HepG2 (cell line): Measurements from ENCODE around the gene FUT6. TPM values are rescaled to one million over a fixed set of nuclear protein-coding genes. Genes with fewer than 3 reads are reported as not detected.

Experiments used
- CREM ChIP-seq, 2 experiments: sonication (generic) in 1 of 2; formaldehyde crosslinking in 1 of 2; IDR thresholded peaks; 2 replicates each; pipeline versions ENCODE4 v1.4.0 to v1.6.1; 2016 to 2020; ENCODE audit warnings: antibody characterized with exemption in 1 of 2, mild to moderate bottlenecking in 1 of 2, missing genetic modification reagents in 1 of 2
- EZH2 ChIP-seq: conservative IDR thresholded peaks from 2 replicates; pipeline ENCODE4 v1.6.1; 2012; ENCODE audit warnings: mild to moderate bottlenecking, low read depth, low read length, moderate library complexity
- FOXK1 ChIP-seq: sonication (generic); formaldehyde crosslinking; IDR thresholded peaks from 2 replicates; pipeline ENCODE4 v1.4.0; 2020; ENCODE audit warnings: low read depth, missing genetic modification reagents, borderline replicate concordance
- GATAD2A ChIP-seq: IDR thresholded peaks from 2 replicates; pipeline ENCODE4 v1.6.1; 2016
- HIVEP1 ChIP-seq: sonication (generic); formaldehyde crosslinking; IDR thresholded peaks from 2 replicates; pipeline ENCODE4 v1.4.0; 2020; ENCODE audit warnings: mild to moderate bottlenecking, missing genetic modification reagents
- HNRNPL ChIP-seq: fragments of 200-400 bp; formaldehyde crosslinking; IDR thresholded peaks from 2 replicates; pipeline ENCODE4 v1.6.1; 2017; ENCODE audit warnings: mild to moderate bottlenecking, low read depth, low read length
- KDM5B ChIP-seq: sonication (generic); formaldehyde crosslinking; IDR thresholded peaks from 2 replicates; pipeline ENCODE4 v1.4.0; 2020; ENCODE audit warnings: missing genetic modification reagents, mild to moderate bottlenecking, borderline replicate concordance
- POLR2G ChIP-seq: fragments of 200-400 bp; formaldehyde crosslinking; IDR thresholded peaks from 2 replicates; pipeline ENCODE4 v1.6.1; 2018; ENCODE audit warnings: mild to moderate bottlenecking, low read depth, low read length, moderate library complexity
- REL ChIP-seq: sonication (generic); formaldehyde crosslinking; conservative IDR thresholded peaks from 2 replicates; pipeline ENCODE4 v1.8.0; 2022; ENCODE audit warnings: mild to moderate bottlenecking, missing genetic modification reagents, moderate library complexity
- THAP11 ChIP-seq: IDR thresholded peaks from 2 replicates; pipeline ENCODE4 v1.6.1; 2016; ENCODE audit warnings: missing biosample characterization, missing genetic modification reagents
- ZNF44 ChIP-seq: sonication (generic); formaldehyde crosslinking; IDR thresholded peaks from 2 replicates; pipeline ENCODE4 v1.5.1; 2020; ENCODE audit warnings: mild to moderate bottlenecking, missing genetic modification reagents
- polyA plus RNA-seq, 8 experiments: library from polyadenylated mRNA; depleted of rRNA in 3 of 8; stranded (reverse) in 7 of 8; unstranded in 1 of 8; fragments of >200 nt; fragmentation: Illumina TruSeq in 4 of 8; extraction: Trizol in 4 of 8; gene quantifications; 2 replicates each; pipeline versions ENCODE4 v1.2.1 to v1.2.3, GENCODE V29; 2011 to 2016; ENCODE audit warnings: low read depth in 4 of 8, missing spikeins in 1 of 8, mixed read lengths in 1 of 8; ENCODE audit not compliant: insufficient read depth in 1 of 8
- total RNA-seq, 5 experiments: library from RNA; depleted of rRNA; stranded (reverse); fragments of >200 nt; fragmentation: Illumina TruSeq; extraction: Trizol; gene quantifications; 2 replicates each; pipeline ENCODE4 v1.2.3, GENCODE V29; 2016; ENCODE audit warnings: low read depth in 1 of 5
- TF ChIP-seq, protein P1 (sequence below): sonication (generic); formaldehyde crosslinking; IDR thresholded peaks from 2 replicates; pipeline ENCODE4 v1.9.0; 2021; ENCODE audit warnings: mild to moderate bottlenecking, missing genetic modification reagents
- TF ChIP-seq, protein P2 (sequence below), 2 experiments: sonication (generic) in 1 of 2; formaldehyde crosslinking in 1 of 2; IDR thresholded peaks; 2 replicates each; pipeline versions ENCODE4 v1.4.0 to v1.6.1; 2018 to 2020; ENCODE audit warnings: missing genetic modification reagents in 2 of 2, borderline replicate concordance in 1 of 2, low read depth in 1 of 2, mild to moderate bottlenecking in 1 of 2, missing biosample characterization in 1 of 2
- TF ChIP-seq, protein P3 (sequence below): IDR thresholded peaks from 2 replicates; pipeline ENCODE4 v1.6.1; 2012; ENCODE audit warnings: inconsistent platforms
- TF ChIP-seq, protein P4 (sequence below): sonication (generic); formaldehyde crosslinking; IDR thresholded peaks from 2 replicates; pipeline ENCODE4 v1.8.1; 2023; ENCODE audit warnings: mild to moderate bottlenecking, moderate library complexity, missing genetic modification reagents
- TF ChIP-seq, protein P5 (sequence below): sonication (generic); formaldehyde crosslinking; IDR thresholded peaks from 2 replicates; pipeline ENCODE4 v1.4.0; 2020; ENCODE audit warnings: mild to moderate bottlenecking, missing genetic modification reagents

FUT6 gene
- total and polyA plus RNA-seq, 2 of the 13 experiments (the other 11 are each of a cell fraction or from before 2014, with no cell fraction given): 8.2 to 27.7 TPM

DNA sequence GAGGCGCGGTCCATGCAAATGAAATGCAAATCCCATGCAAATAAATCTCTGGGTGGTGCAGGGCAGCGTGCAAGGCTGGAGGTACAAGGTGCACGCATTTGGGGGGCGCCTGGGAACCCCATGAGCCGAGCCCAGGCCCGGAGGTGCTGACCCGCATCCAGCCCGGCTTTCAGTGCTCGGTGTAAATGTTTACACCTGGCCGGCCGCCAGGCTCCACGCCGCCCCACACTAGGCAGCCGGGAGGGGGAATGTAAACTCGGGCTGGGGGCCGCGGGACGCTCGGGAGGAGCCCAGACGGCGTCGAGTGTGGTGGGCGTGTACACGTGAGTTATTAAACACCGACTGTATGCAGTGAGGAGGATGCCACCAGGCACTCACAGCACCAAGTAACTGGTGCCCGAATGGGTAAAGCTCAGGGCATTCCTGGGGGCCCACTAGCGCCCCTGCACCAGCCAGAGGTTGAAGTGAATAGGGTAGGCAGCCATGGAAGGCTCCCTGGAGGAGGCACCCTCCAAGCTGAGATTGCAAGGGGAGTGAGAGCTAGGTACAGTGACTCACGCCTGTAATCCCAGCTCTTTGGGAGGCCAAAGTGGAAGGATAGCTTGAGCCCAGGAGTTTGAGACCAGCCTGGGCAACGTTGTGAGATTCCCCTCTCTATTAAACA lies 17.2 kb downstream of the FUT6 start (continued):
- TF ChIP-seq, protein P1, sequence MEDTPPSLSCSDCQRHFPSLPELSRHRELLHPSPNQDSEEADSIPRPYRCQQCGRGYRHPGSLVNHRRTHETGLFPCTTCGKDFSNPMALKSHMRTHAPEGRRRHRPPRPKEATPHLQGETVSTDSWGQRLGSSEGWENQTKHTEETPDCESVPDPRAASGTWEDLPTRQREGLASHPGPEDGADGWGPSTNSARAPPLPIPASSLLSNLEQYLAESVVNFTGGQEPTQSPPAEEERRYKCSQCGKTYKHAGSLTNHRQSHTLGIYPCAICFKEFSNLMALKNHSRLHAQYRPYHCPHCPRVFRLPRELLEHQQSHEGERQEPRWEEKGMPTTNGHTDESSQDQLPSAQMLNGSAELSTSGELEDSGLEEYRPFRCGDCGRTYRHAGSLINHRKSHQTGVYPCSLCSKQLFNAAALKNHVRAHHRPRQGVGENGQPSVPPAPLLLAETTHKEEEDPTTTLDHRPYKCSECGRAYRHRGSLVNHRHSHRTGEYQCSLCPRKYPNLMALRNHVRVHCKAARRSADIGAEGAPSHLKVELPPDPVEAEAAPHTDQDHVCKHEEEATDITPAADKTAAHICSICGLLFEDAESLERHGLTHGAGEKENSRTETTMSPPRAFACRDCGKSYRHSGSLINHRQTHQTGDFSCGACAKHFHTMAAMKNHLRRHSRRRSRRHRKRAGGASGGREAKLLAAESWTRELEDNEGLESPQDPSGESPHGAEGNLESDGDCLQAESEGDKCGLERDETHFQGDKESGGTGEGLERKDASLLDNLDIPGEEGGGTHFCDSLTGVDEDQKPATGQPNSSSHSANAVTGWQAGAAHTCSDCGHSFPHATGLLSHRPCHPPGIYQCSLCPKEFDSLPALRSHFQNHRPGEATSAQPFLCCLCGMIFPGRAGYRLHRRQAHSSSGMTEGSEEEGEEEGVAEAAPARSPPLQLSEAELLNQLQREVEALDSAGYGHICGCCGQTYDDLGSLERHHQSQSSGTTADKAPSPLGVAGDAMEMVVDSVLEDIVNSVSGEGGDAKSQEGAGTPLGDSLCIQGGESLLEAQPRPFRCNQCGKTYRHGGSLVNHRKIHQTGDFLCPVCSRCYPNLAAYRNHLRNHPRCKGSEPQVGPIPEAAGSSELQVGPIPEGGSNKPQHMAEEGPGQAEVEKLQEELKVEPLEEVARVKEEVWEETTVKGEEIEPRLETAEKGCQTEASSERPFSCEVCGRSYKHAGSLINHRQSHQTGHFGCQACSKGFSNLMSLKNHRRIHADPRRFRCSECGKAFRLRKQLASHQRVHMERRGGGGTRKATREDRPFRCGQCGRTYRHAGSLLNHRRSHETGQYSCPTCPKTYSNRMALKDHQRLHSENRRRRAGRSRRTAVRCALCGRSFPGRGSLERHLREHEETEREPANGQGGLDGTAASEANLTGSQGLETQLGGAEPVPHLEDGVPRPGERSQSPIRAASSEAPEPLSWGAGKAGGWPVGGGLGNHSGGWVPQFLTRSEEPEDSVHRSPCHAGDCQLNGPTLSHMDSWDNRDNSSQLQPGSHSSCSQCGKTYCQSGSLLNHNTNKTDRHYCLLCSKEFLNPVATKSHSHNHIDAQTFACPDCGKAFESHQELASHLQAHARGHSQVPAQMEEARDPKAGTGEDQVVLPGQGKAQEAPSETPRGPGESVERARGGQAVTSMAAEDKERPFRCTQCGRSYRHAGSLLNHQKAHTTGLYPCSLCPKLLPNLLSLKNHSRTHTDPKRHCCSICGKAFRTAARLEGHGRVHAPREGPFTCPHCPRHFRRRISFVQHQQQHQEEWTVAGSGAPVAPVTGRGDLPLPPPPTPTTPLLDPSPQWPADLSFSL (CRISPR knock-in tag): no peak
- TF ChIP-seq, protein P2, sequence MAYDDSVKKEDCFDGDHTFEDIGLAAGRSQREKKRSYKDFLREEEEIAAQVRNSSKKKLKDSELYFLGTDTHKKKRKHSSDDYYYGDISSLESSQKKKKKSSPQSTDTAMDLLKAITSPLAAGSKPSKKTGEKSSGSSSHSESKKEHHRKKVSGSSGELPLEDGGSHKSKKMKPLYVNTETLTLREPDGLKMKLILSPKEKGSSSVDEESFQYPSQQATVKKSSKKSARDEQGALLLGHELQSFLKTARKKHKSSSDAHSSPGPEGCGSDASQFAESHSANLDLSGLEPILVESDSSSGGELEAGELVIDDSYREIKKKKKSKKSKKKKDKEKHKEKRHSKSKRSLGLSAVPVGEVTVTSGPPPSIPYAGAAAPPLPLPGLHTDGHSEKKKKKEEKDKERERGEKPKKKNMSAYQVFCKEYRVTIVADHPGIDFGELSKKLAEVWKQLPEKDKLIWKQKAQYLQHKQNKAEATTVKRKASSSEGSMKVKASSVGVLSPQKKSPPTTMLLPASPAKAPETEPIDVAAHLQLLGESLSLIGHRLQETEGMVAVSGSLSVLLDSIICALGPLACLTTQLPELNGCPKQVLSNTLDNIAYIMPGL (CRISPR knock-in tag; IDR thresholded peaks at IDR 0.05; ENCODE audit: borderline replicate concordance in 1 of 2, low read depth in 1 of 2): no peak; a peak in 1 of 4 replicates
- TF ChIP-seq GATAD2A (CRISPR knock-in tag): peak; percentile 36
- TF ChIP-seq, protein P3, sequence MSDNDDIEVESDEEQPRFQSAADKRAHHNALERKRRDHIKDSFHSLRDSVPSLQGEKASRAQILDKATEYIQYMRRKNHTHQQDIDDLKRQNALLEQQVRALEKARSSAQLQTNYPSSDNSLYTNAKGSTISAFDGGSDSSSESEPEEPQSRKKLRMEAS: 0 out of 2 replicates have a peak, but pooled peaks have one; percentile 31
- no peak for TF ChIP-seq ZNF44 (CRISPR knock-in tag)
- TF ChIP-seq, protein P4, sequence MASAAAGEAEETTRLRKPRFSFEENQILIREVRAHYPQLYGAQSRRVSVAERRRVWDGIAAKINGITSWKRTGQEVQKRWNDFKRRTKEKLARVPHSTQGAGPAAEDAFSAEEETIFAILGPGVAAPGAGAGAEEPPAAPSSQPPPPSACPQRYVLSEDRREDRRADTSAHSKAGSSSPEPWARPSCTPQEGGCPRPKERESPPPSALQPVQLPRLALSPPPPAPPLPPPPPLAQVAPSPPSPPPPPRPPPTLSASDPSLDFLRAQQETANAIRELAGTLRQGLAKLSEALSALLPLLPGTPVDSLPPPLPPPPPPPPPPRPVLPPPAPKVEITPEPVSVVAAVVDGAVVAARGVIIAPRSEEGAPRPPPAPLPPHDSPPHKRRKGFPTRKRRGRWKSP (CRISPR knock-in tag): peak; percentile 31
- TF ChIP-seq HNRNPL: peak; percentile 79; the same call in 1 of the 2 replicates
- TF ChIP-seq, protein P5, sequence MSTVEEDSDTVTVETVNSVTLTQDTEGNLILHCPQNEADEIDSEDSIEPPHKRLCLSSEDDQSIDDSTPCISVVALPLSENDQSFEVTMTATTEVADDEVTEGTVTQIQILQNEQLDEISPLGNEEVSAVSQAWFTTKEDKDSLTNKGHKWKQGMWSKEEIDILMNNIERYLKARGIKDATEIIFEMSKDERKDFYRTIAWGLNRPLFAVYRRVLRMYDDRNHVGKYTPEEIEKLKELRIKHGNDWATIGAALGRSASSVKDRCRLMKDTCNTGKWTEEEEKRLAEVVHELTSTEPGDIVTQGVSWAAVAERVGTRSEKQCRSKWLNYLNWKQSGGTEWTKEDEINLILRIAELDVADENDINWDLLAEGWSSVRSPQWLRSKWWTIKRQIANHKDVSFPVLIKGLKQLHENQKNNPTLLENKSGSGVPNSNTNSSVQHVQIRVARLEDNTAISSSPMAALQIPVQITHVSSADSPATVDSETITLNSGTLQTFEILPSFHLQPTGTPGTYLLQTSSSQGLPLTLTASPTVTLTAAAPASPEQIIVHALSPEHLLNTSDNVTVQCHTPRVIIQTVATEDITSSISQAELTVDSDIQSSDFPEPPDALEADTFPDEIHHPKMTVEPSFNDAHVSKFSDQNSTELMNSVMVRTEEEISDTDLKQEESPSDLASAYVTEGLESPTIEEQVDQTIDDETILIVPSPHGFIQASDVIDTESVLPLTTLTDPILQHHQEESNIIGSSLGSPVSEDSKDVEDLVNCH: no peak
- TF ChIP-seq CREM (IDR thresholded peaks at IDR 0.05): no peak
- no peak for TF ChIP-seq CREM (CRISPR knock-in tag; IDR thresholded peaks at IDR 0.05)
- TF ChIP-seq POLR2G: 0 out of 2 replicates have a peak, but pooled peaks have one; percentile 21
- no peak for TF ChIP-seq REL (CRISPR knock-in tag)
- TF ChIP-seq EZH2: no peak
- TF ChIP-seq FOXK1 (CRISPR knock-in tag): 0 out of 2 replicates have a peak, but pooled peaks have one; percentile 19
- TF ChIP-seq THAP11 (CRISPR knock-in tag): peak; percentile 16; the same call in 1 of the 2 replicates
- 0 out of 2 replicates have a peak, but pooled peaks have one; percentile 43 for TF ChIP-seq HIVEP1 (CRISPR knock-in tag)
- peak; percentile 58; the same call in 1 of the 2 replicates for TF ChIP-seq KDM5B (CRISPR knock-in tag)
